IPS DF 19.7 (cell line): ENCODE measurements around the gene MAGOH.
"Not testable (repeated sequence)": the region's sequence is repeated elsewhere in the genome, so short reads cannot be mapped to it uniquely, and the experiment has no call there.

Experiments used
- DNase-seq: peaks from one replicate; pipeline ENCODE4 v3.0.0-alpha.2; 2013; ENCODE audit warnings: low read depth, low spot score

MAGOH gene

DNA sequence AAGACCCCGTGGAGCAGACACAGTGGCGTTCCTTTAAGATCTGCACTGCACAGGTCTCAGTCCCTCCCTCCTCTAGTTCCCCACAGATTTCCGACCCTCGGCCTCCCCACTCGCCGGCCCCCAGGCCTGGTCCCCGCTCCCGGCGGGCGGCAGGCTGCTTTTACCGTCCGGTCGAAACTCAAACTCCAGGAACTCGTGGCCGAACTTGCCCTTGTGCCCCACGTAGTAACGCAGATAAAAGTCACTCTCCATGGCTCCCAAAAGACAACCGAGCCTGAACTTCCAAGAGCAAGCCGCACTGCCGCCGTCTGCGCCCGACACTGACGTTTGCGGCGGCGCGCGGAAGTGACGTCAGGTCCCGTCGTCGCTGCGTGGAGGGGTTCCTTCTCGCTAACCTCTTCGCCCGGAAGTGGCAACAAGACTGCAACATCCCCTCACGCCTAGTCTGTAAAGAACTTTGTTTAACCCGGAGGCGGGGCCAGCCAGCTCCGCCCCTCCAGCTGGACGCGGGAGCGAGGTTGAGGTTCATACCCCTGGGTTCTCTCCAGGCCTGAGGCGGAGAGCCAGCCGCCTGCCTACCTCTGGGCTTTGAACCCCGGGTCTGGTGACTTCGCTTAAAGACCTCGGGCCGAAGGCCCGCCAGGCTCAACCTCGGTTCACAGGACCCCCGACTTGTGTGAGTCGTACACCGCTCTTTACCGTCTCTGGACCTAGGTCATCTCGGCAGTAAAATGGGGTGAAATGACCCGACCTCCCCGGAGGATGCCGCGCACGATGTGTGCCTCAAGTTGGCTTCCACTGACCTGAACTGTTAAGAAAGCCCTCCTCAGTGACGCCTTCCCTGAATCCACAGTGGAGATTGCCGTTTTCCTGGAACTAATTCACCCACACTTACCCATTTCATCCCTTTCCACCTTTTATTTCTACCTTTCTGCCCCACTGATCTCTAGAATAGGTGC lies at the start of gene MAGOH:
TSS of gene MAGOH (minus strand) at position 322 of the 959 bp plus-strand sequence. CDS start at position 252, 70 bp downstream.
- peak; percentile 95 for DNase-seq

DNA sequence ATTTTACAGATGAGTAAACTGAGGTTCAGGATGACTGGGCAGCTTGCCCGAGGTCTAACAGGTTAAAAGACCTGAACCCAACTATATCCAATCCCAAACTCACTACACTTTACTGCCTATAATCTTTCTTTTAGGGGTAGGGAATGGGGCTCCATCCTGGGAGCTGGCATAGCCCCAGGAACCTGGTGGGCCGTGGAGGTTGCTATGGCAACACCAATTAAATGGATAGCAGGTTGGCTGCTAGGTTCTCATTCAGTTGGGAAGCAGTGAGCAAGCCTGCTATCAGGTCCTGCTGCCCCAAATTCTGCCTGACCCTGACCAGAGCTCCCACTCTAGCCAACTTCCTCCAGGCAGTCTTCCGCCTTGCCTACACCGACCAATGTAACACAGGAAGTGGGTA lies 48.6 kb upstream of the MAGOH start:
- DNase-seq, result no peak

DNA sequence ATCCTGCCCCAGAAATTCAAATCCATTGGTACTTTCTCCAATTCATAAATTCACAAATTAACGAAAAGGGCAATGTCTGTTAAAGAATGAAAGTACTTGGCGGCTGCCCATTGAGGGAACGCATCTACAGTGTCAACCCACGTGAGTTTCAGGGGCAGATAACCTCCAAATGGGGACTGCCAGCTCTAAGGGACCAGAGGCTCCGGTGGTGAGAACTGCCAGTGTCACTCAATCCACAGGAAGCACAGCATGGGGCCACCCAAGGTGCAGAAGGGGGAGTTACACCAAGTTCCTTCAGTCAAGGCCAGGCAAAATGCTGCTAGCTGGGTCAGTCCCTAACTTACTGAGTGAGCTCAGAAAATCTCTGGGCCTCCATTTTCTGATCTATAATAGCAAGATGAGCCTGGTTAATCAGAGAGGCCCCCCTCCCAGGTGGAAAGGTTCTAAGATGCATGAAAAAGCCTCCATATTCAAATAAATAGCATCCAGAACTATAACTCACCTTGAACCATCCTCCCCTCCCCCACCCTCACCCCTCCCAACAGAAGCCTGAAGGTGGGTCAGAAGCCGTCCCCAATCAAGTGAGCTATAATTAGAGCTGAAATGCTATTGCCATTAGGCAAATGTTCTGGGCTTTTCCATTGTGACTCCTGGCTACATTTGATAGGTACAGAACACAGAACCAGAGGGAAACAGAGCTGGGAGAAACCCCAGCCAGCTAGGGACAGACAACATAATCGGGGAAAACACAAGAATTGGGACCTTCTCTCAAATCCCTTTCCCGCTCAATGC lies 47.8 kb upstream of the MAGOH start:
- DNase-seq, result no peak

DNA sequence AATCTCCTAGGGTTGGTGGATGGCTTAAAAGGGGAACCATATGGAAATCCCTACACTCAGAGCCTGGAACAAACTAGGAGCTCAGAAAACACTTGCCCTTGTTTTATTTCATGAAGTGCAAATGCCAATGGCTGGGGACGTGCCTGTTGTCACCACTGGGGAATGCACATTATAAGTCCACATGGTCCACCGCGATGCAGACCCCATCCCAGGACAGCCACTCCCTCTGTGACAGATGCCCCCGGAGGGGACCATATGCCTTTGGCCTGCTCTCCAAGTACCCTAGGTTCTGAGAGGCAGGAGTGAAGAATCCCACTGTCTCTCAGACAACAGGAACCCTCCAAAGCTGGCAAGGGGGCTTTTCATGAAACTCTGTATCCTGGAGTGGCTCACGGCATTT lies 47.2 kb upstream of the MAGOH start:
- no peak for DNase-seq

DNA sequence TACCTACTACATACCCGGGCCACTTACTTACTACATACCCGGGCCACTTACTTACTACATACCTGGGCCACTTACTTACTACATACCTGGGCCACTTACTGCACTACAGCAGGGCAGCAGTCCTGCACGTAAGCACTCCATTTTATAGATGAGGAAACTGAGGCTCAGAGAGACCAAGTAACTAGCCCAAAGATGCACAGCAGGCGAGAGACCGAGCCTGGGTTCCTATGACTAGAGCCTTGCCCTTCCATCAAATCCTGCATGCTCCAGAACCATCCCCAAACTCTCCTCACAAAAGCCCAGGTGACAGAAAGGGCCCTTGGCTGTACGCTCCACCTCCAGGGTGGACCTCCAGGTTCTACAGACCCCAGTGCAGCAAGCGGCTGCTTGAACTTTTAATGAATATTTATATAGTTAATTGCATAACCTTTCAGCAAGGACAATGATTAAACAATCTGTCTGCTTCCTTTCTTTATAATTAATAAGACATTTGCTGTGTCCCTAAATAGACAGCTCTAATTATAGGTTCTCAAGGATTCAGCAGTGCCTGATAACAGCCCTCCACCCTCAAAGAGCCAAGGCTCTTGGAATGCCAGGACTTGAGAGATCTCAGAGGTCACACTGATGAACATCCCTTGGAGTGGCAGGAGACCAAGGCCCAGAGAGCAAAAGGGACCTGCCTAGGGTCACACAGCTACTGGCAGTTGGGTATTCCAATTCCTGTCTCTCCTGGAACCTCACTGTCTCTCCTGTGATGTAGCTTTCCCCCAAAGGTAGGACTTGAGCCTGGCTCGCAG lies 46.1 kb upstream of the MAGOH start:
- DNase-seq, result no peak

DNA sequence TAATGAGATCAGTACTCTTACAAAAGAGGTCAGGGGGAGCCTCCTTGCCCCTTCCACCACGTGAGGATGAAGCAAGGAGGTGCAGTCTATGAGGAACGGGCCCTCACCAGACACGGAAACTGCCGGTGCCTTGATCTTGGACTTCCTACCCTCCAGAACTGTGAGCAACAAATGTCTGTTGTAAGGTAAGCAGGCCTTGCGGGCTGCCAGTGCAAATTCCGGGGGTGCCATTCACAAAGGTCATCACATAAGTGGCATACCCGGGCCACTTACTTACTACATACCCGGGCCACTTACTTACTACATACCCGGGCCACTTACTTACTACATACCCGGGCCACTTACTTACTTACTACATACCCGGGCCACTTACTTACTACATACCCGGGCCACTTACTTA lies 44.8 kb upstream of the MAGOH start:
- not testable (repeated sequence) for DNase-seq

DNA sequence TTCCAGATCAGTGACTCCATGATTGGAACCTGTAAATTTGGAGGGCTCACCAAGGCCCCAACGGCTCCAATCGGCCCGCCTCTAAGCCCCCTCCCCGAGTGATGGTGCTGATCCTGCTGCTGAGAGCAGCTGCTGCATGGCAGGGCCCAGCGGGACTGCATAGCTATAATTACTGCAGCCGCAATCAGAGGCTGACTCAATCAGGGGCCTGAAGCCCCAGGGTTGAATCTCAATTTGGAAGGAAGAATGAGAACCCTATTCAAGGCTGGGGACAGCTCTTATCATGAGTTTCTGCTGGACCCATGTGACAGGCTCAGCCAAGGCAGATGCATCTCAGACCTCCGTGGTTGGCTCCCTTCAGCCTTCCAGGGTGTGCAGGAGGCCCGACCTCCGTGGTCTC lies 42.8 kb upstream of the MAGOH start:
- DNase-seq, result no peak

DNA sequence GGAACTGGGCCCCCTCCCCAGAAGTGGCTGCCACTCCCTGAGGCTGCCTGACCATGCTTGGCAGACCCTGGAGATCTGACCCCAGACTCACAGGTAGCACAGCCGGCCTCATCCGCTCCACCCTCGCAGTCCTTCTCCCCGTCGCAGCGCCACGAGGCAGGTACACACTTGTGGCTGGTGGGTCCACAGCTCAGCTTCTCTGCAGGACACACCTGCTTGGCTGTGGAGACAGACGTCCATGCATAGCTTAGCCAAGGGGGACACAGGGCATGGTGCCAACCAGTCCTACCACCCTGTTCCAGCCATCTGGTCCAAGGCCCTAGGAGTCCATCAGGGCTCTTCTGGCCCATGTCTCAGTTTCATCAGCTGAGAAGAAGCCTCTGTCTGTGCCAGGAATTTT lies 42.2 kb upstream of the MAGOH start:
- DNase-seq, result no peak

DNA sequence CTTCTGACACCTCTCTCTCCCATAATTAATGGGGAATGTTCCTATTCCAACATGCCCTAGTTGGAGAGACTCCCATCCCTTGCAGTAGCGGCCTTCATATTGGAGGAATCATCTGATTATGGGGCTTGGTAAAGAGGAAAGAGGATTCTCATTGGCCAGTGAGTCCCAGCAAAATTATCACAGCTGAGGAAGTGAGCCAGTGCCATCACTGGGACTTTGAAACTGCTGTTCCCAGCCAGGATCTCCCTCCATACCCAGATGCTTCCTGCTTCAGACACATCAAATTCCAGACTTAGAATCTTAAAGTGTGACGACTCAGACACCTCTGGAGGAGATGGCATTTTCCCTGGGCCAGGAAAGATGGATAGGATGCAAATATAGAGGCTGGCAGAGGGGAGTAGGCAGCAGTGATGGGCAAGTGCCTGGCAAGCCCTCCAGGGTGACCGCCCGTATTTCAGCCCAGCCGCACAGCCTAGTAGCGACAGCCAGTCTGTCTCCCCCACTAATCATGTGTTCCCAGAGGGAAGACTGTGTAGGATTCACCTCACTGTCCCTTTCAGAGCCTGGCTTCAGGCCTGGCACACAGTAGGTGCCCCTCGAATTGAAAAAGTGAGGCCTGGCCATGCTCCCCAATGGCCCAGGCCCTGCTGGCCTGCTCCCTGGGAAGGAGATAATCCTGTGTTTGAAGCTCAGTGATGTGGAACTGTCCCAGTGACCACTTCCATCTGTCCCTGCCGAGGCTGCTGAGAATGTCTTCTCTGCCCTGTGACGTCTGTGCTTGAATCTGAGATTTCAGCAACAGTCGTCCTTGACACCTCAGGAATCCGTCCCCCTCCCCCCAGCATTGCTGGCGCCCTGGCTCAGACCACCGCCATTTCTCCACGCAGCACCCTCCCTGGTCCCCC lies 41.2 kb upstream of the MAGOH start:
- DNase-seq, result no peak

DNA sequence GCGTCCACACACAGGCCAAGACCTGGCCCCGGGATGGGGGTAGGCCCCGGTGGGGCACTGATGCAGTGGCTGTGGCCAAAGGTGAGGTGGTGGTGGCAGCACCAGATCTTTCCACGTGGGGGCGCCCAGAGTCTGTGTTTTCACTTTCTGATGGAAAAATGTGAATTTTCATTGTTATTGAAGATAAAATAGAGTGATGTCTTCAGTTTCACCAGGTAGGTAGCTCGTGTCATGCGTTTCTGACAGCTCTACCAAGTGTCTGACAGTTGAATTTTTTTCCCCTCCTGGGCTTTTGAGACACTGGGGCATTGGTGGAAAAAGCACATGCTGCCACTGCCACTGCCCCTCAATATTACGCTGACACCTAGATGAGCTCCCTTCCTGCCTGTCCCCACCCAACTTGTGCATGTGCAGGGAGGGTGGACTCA lies 40.0 kb upstream of the MAGOH start:
- no peak for DNase-seq

DNA sequence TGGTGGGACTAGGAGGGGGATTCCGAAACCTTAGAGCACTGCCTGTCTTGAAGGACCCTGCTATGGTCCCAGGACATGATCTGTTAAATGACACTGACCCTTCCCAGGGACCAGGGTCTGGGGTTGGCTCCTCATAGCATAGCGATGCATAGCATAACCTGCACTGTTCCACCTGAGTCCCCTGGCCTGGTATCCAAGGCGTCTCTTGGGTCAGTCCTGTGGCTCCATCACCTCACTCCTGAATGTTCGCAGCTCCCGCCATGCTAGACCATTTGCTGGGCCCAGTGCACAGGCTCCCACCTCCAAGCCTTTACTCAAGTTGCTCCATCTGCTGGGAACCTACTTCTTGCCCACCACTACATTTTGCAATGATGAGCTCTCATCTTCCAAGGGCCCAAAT lies 39.0 kb upstream of the MAGOH start:
- DNase-seq, result no peak

DNA sequence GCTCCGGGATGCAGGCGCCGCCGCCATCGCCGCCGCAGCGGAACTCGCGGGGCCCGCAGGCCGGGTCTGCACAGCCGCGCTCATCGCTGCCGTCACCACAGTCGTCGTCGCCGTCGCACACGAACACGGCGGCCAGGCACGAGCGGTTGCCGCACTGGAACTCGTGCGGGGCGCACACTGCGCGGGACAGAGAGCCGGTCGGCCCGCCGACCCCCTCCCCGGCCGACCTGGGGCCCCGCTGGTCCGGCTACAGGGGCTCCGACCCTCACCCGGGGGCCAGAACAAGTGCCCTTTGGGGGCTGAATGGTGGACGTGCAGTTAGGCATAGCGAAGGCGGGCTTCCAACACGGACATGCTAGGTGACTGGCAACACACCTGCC lies 38.6 kb upstream of the MAGOH start:
- DNase-seq, result no peak

DNA sequence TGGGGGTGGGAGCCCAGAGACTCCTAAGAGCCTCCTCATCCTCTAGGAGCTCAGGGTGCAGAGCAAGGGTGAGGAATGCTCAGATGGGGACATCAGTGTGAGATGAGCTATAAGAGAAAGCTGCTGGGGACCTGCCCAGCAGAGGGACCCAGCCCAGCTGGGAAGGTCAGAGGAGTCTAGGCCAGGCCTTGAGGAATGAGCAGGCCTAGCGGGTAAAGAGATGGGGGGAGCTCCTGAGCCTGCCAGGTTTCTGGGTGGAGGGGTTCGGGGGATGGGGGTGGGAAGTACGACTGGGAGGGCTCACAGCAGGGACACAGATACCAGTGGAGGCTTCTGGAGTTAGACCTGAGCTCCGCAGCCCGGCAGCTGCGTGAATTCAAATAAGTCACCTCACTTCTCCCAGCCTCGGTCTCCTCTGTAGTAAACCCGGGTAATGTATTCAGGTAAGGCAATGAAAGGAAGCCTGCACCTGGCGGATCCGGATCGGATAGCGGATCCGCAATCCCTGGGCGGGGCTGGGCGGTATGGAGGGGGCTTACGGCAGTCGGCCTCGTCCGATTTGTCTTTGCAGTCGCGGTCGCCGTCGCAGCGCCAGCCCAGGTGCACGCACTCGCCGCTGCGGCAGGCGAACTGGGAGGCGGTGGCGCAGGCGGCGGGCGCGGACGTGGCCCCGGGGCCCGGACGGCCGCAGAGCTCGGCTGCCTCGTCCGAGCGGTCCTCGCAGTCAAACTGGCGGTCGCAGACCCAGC lies 38.0 kb upstream of the MAGOH start:
- DNase-seq, result no peak

DNA sequence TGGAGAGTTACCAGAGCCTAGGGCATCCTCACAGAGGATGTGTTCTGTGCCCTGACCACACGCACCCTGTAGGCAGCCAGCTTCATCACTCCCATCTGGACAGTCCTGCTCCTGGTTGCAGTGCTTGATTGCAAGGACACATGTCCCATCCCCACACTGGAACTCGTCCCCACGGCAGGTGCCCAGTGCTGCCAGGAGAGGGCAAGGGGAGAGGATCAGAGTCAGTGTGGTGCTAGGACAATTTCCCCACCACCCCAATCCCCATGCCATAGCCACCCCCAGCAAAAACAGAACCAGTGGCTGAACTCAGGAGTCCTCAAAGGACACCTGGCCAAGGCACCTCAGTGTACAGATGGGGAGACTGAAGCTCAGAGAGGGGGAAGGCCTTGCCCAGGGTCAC lies 37.2 kb upstream of the MAGOH start:
- DNase-seq, result no peak

DNA sequence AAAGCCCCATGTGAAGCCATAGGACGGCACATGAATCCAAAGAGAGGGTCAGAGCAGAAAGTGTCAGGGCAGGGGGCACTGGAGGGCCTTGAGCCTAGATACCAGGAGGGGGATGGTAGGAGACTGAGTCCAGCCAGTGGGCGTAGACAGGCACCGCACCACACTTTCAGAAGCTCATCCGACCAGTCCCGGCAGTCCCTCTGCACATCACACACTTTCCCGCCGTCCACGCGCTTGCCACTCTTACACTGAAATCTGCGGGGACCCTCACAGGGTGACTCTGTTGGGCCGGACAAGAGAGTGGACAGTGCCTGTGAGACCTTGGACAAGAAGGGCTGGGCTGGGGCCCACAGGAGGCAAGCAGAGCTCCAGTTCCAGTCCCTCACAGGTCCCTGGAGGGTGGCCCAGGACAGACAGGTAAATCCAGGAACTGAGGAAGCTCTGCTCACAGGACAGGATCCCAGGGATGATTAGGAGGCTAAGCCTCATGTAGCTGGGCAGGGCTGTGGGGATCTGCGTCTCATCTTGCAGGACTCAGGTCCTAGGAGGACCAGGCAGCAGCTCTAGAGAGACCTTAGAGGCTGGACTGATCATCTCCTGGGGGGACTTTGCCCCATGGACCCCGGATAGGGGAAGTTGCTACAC lies 36.3 kb upstream of the MAGOH start:
- no peak for DNase-seq

DNA sequence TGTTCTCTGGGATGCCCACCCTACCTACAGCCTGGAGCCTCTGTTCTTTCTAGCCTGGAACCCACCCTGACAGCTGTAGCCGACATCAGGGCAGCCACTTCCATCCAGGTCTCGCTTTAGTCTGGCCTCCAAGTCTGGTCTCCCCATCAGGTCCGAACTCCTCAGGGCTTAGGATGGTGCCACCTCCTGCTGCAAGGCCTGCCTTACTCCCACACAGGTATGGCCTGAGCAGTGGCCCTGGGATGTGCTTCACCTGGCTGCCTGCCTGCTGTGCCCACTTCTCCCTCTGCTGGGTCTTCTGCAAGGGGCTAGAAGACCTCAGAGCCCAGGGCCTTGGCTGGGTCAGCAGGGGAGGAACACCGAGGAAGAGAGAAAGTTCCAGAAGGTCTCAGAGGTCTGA lies 35.7 kb upstream of the MAGOH start:
- no peak for DNase-seq

DNA sequence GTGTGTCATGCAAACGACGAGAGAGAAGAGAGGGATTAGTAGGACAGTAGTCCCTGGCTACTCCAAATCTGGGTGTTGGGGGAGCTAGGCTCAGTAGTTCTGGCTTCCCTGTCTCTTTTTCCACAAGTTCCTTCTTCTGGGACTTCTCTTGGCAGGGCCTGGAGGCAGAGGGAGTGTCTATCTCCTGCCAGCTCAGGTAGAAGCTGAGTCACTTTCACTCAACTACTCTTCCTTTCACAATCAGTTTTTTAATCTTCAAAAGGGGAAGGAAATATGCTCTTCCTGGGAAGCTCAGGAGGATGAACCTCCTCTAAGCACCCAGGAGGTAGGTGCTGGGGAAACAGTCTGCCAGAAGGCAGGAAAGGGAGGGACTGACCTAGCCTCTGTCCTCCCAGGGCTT lies 35.2 kb upstream of the MAGOH start:
- no peak for DNase-seq

DNA sequence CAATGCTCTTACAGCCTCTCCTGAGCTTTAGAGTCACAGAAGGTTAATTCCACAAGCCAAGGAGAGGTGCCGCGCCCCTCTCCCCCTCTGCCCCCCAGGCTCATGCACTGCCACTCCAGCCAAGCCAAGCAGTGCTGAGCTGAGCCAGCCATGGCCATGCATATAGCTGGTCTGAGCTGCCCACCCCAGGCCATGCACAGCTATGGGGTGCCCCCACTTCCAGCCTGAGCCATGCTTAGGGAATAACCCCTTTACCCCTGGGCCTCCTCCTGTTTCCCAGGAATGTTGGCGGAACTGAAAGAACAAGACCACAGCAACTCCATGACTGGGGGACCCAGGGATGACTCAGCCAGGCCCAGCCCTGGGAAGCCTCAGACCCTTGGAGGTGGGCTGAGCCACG lies 34.0 kb upstream of the MAGOH start:
- no peak for DNase-seq

DNA sequence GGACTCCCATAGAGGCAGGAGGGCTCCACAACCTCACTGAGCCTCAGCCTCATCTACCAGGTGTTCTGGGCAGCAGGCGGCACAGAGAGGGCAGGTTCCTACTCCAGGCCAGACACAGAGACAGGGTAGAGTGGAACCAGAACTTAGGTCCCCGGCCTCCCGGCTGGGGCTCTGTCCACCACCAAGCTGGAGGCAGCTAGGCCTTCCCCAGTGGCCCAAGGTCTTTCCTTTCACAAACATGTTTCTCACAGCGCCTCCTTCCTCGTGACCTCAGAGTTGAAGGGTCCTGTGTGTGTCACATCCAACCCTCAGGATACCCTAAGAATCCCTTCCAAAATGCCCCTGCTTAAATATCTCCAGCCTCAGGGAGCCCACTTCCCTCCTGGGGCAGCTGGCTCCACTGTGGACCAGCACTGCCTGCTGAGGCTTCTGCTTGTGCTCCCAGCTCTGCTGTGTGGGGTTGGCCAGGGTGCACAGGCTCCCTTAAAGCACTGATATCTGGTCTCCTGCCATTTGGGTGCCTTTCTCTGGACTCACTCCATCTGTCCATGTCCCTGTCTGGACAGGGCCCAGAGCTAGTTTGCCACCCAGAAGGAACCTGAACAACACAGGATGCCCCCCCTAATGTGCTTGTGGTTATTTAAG lies 33.2 kb upstream of the MAGOH start:
- DNase-seq, result no peak
